Measurements from ENCODE around the gene HNRNPUL2.
"Not testable (repeated sequence)": the region's sequence is repeated elsewhere in the genome, so short reads cannot be mapped to it uniquely, and the experiment has no call there.

HNRNPUL2 gene

GRCh38 chr11:62752994-62753735, 25.9 kb upstream of the HNRNPUL2 start:
- H3K9ac ChIP-seq (ENCODE audit: low read depth, low read length), result no peak overlapping the region
- H3K27me3 ChIP-seq (ENCODE audit: control insufficient read depth, insufficient read depth, low read length), result no peaks in the 10 kb centered on the region
- H3K4me3 ChIP-seq (ENCODE audit: low read depth, low read length), result peak overlapping the region; percentile 86
- H3K36me3 ChIP-seq (ENCODE audit: control insufficient read depth, insufficient read depth, low read length), result peaks cover 41% of the 10 kb centered on the region
- H3K27ac ChIP-seq (ENCODE audit: low read depth, low read length), result peak overlapping the region; percentile 69
- peaks cover 6% of the 10 kb centered on the region for H3K4me1 ChIP-seq (ENCODE audit: control insufficient read depth, insufficient read depth, low read length)
- H3K9me3 ChIP-seq (ENCODE audit: control insufficient read depth, insufficient read depth, low read length), result no peaks in the 10 kb centered on the region

DNA sequence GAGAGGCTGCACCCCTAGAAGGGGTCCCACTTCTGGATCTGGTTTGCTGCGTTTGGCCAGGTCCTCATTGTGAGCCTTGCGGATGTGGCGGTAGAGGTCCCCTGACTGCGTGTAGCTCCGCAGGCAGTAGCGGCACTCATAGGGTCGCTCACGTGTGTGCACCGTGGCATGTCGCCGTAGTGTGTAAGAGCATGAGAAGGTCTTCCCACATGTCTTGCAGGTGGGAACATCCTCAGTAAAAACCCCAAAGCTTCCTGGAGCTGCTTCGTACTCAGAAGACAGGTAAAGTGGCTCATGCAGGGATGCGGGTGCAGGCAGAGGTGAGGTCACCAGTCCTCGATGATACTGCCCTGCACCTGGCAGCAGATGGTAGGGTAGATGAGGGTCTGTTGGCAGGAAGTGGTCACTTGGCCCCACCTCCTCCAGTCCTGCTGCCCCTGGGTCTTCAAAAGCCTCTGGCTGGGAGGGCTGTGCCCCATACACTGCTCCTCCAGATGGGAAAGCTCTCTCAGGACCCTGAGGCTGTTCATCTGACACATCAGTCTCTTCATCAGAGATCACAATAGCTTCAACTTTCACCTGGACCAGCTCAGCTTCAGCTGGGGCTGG, 25.0 kb upstream of the HNRNPUL2 start:
- no peaks in the 10 kb centered on the region for H3K9me3 ChIP-seq (ENCODE audit: control insufficient read depth, insufficient read depth, low read length)
- no peak overlapping the region for H3K9ac ChIP-seq (ENCODE audit: low read depth, low read length)
- H3K4me1 ChIP-seq (ENCODE audit: control insufficient read depth, insufficient read depth, low read length), result peaks cover 4% of the 10 kb centered on the region; the same call in 1 of the 2 replicates
- no peak overlapping the region for H3K27ac ChIP-seq (ENCODE audit: low read depth, low read length)
- no peaks in the 10 kb centered on the region for H3K27me3 ChIP-seq (ENCODE audit: control insufficient read depth, insufficient read depth, low read length)
- no peak overlapping the region for H3K4me3 ChIP-seq (ENCODE audit: low read depth, low read length)
- H3K36me3 ChIP-seq (ENCODE audit: control insufficient read depth, insufficient read depth, low read length), result peaks cover 42% of the 10 kb centered on the region

- H3K9ac ChIP-seq (ENCODE audit: low read depth, low read length); H3K9me3 ChIP-seq (ENCODE audit: control insufficient read depth, insufficient read depth, low read length); H3K4me3 ChIP-seq (ENCODE audit: low read depth, low read length); H3K27ac ChIP-seq (ENCODE audit: low read depth, low read length); H3K4me1 ChIP-seq (ENCODE audit: control insufficient read depth, insufficient read depth, low read length); H3K27me3 ChIP-seq (ENCODE audit: control insufficient read depth, insufficient read depth, low read length): not testable (repeated sequence)
- peaks cover 42% of the 10 kb centered on the region for H3K36me3 ChIP-seq (ENCODE audit: control insufficient read depth, insufficient read depth, low read length)
Observed at GRCh38 chr11:62749931-62750330, 22.7 kb upstream of the HNRNPUL2 start.

- Histone ChIP-seq H3K9ac (ENCODE audit: low read depth, low read length) (no peak overlapping the region), H3K36me3 (ENCODE audit: control insufficient read depth, insufficient read depth, low read length) (peaks cover 32% of the 10 kb centered on the region), H3K4me3 (ENCODE audit: low read depth, low read length) (no peak overlapping the region), H3K9me3 (ENCODE audit: control insufficient read depth, insufficient read depth, low read length) (no peaks in the 10 kb centered on the region), H3K27ac (ENCODE audit: low read depth, low read length) (no peak overlapping the region), H3K27me3 (ENCODE audit: control insufficient read depth, insufficient read depth, low read length) (no peaks in the 10 kb centered on the region), H3K4me1 (ENCODE audit: control insufficient read depth, insufficient read depth, low read length) (no peaks in the 10 kb centered on the region)
Observed at GRCh38 chr11:62747475-62748160, 20.4 kb upstream of the HNRNPUL2 start.

- Histone ChIP-seq H3K27me3 (ENCODE audit: control insufficient read depth, insufficient read depth, low read length) (no peaks in the 10 kb centered on the region), H3K9ac (ENCODE audit: low read depth, low read length) (no peak overlapping the region), H3K27ac (ENCODE audit: low read depth, low read length) (no peak overlapping the region), H3K4me3 (ENCODE audit: low read depth, low read length) (no peak overlapping the region), H3K36me3 (ENCODE audit: control insufficient read depth, insufficient read depth, low read length) (peaks cover 58% of the 10 kb centered on the region), H3K9me3 (ENCODE audit: control insufficient read depth, insufficient read depth, low read length) (no peaks in the 10 kb centered on the region), H3K4me1 (ENCODE audit: control insufficient read depth, insufficient read depth, low read length) (no peaks in the 10 kb centered on the region)
Observed at GRCh38 chr11:62737196-62737595, 9.9 kb upstream of the HNRNPUL2 start.

- Histone ChIP-seq H3K4me3 (ENCODE audit: low read depth, low read length) (no peak overlapping the region), H3K9ac (ENCODE audit: low read depth, low read length) (no peak overlapping the region), H3K9me3 (ENCODE audit: control insufficient read depth, insufficient read depth, low read length) (no peaks in the 10 kb centered on the region), H3K36me3 (ENCODE audit: control insufficient read depth, insufficient read depth, low read length) (peaks cover 44% of the 10 kb centered on the region), H3K27me3 (ENCODE audit: control insufficient read depth, insufficient read depth, low read length) (no peaks in the 10 kb centered on the region), H3K27ac (ENCODE audit: low read depth, low read length) (no peak overlapping the region), H3K4me1 (ENCODE audit: control insufficient read depth, insufficient read depth, low read length) (no peaks in the 10 kb centered on the region)
Observed at GRCh38 chr11:62732830-62733229, 5.6 kb upstream of the HNRNPUL2 start.

DNA sequence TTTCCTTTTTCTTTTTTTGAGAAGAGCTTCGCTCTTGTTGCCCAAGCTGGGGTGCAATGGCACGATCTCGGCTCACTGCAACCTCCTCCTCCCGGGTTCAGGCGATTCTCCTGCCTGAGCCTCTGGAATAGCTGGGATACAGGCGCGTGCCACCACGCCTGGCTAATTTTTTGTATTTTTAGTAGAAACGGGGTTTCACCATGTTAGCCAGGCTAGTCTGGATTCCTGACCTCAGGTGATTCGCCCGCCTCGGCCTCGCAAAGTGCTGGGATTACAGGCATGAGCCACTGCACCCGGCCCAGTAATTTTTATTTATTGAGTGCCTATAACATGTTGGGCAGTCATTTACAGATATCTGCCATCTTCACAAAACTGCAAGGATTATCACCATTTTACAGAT, 2.8 kb upstream of the HNRNPUL2 start:
- not testable (repeated sequence) for H3K9me3 ChIP-seq (ENCODE audit: control insufficient read depth, insufficient read depth, low read length); H3K27ac ChIP-seq (ENCODE audit: low read depth, low read length); H3K27me3 ChIP-seq (ENCODE audit: control insufficient read depth, insufficient read depth, low read length); H3K4me1 ChIP-seq (ENCODE audit: control insufficient read depth, insufficient read depth, low read length); H3K4me3 ChIP-seq (ENCODE audit: low read depth, low read length); H3K9ac ChIP-seq (ENCODE audit: low read depth, low read length)
- H3K36me3 ChIP-seq (ENCODE audit: control insufficient read depth, insufficient read depth, low read length), result peaks cover 31% of the 10 kb centered on the region

- Histone ChIP-seq H3K9ac (ENCODE audit: low read depth, low read length) (peak within 1 kb of the TSS; percentile 84), H3K36me3 (ENCODE audit: control insufficient read depth, insufficient read depth, low read length) (peaks cover 30% of the 10 kb centered on the region), H3K4me3 (ENCODE audit: low read depth, low read length) (peak within 1 kb of the TSS; percentile 88), H3K9me3 (ENCODE audit: control insufficient read depth, insufficient read depth, low read length) (no peaks in the 10 kb centered on the region), H3K27ac (ENCODE audit: low read depth, low read length) (peak within 1 kb of the TSS; percentile 98), H3K27me3 (ENCODE audit: control insufficient read depth, insufficient read depth, low read length) (no peaks in the 10 kb centered on the region), H3K4me1 (ENCODE audit: control insufficient read depth, insufficient read depth, low read length) (0 out of 2 replicates have a peak, but pooled peaks cover 9% of the 10 kb centered on the region)
Observed at GRCh38 chr11:62728171-62728988, 1.1 kb upstream of the HNRNPUL2 start, which contains the start of gene TTC9C. TTC9C (plus strand) TSS chr11:62728486; CDS start chr11:62728849, 363 bp downstream.

GRCh38 chr11:62727872-62728170, 564 bp upstream of the HNRNPUL2 start:
- H3K36me3 ChIP-seq (ENCODE audit: control insufficient read depth, insufficient read depth, low read length), result peaks cover 30% of the 10 kb centered on the region
- H3K27me3 ChIP-seq (ENCODE audit: control insufficient read depth, insufficient read depth, low read length), result no peaks in the 10 kb centered on the region
- H3K9ac ChIP-seq (ENCODE audit: low read depth, low read length), result peak overlapping the region; percentile 84
- 0 out of 2 replicates have a peak, but pooled peaks cover 9% of the 10 kb centered on the region for H3K4me1 ChIP-seq (ENCODE audit: control insufficient read depth, insufficient read depth, low read length)
- H3K27ac ChIP-seq (ENCODE audit: low read depth, low read length), result peak overlapping the region; percentile 98
- peak overlapping the region; percentile 88 for H3K4me3 ChIP-seq (ENCODE audit: low read depth, low read length)
- no peaks in the 10 kb centered on the region for H3K9me3 ChIP-seq (ENCODE audit: control insufficient read depth, insufficient read depth, low read length)

DNA sequence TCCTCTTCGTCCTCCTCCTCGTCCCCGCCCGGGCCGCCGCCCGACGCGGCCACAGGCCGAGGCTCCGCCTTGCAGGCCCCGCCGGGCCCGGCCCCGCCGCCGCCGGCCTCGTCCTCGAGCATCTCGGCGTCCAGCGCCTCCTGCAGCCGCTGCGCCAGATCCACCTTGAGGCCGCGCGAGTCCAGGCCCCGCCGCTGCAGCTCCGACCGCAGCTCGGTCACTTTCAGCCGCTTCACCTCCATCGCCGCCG, 417 bp downstream of the HNRNPUL2 start:
- H3K9ac ChIP-seq (ENCODE audit: low read depth, low read length), result peak overlapping the region; percentile 71
- peaks cover 40% of the 10 kb centered on the region for H3K36me3 ChIP-seq (ENCODE audit: control insufficient read depth, insufficient read depth, low read length)
- H3K4me3 ChIP-seq (ENCODE audit: low read depth, low read length), result peak overlapping the region; percentile 88
- 0 out of 2 replicates have a peak, but pooled peaks cover 9% of the 10 kb centered on the region for H3K4me1 ChIP-seq (ENCODE audit: control insufficient read depth, insufficient read depth, low read length)
- no peaks in the 10 kb centered on the region for H3K27me3 ChIP-seq (ENCODE audit: control insufficient read depth, insufficient read depth, low read length)
- H3K9me3 ChIP-seq (ENCODE audit: control insufficient read depth, insufficient read depth, low read length), result no peaks in the 10 kb centered on the region
- H3K27ac ChIP-seq (ENCODE audit: low read depth, low read length), result peak overlapping the region; percentile 98
